ENCODE results near the gene PDHA1.

Gene PDHA1

DNA sequence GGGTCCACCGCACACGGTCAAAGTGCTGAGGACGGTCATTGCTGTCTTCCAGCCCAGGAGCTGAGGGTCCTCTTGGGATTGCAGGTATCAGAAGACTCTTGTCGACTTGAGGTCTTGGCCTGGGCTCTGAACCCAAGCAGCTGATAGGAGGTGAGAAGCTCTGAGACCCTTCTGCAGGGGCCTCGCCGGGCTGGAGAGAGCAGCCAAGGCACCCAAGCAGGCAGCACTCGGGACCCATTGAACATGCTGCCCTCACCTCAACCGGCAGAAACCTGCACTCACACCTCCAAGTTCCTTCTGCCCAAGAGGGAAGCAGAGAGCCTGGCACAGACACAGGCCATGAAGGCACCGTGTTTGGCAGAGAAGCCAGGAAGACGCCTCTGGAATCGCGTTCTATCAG lies 34.1 kb downstream of the PDHA1 start:
- no peak for DNase-seq

DNA sequence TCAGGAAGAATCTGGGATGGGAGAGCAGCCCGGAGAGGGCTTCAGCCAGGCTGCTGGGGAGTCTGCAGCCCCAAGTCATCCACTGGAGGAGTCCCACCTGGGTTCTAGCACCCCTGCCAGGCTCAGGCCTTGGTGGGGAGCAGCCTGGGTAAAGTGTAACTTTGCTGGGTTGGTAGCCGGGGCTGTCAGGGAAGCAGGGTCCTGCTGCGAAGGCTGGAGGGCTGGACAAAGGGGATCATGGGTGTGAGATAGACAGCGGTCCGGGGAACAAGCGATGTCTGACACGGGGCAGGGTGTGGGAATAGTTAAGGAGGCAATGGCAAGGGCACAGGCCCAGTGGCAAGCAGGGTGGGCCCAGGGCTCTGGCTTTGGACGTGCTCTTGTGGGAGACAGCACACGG lies 37.6 kb downstream of the PDHA1 start:
- DNase-seq, result no peak

DNA sequence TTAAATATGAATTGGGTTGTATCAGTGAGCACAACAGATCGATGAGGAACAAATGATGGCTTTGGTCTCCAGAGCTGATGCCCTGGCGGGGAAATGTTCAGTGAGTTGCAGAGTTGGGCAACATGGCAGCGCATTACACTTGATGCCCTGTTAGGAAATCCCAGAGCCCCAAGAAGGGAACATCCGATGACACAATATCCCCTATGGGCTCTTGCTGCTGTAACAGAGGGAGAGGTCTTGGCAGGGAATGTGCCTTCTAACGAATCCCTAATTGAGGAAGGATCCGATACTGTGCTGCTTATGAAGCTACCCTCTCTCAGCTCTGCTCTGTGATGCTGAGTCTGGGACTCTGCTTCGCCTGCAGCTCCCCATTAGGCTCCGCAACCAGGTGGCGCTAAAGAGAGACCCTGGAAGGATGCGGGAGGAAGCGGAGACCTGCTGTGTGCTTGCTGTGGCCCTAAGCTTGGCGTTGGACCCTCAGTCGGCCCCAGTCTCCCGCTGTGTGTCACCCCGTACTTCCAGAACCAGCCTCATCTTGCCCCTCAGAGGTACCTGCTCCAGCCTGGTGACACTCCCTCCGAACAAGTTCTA lies 38.9 kb downstream of the PDHA1 start:
- peak; percentile 54 for DNase-seq

DNA sequence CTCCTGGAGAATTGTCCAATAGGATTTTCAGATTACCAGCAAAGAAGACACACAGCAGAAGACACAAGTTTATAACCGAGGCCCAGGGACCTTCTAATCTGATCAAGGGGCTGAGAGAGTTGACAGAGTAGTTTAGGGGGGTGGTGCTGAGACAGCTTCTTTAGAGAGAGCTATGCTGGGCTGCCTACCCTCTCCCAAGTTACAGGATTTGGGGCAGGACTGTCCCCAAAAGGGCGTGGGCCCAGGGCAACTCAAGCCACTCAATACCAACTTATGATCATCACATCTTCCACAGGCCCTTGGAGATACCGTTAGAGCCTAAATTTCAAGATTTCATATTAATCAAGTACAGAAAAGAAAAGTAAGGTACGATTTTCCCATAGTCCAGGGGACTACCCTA lies 43.0 kb downstream of the PDHA1 start:
- no peak for DNase-seq

DNA sequence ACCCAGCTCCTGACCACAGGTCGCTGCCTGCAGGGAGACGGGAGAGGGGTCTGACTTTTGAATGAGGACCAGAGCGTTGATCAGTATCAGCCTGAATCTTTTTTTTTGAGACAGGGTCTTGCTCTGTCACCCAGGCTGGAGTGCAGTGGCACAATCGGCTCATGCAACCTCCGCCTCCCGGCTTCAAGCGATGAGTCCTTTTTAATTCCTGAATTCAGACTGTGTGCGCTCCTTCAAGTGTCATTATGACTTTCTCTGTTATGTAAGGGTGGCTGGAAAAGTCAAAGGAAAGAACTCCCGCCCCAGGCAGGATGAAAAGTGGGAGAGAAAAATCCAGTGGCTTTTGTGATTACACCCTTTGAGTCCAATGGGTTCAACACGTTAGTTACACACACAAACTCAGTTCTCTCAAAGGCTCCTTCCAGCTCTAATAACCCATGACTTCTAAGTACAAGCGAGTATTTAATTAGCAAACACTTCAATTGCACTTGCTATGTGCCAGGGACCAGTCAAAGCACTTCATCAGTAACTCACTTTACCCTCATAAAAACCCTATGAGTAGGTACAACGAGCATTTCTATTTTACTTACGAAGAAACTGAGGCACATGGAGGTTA lies 44.4 kb downstream of the PDHA1 start:
- DNase-seq, result no peak

GRCh38 chrX:19388741-19389140 lies 45.0 kb downstream of the PDHA1 start:
- DNase-seq, result no peak

DNA sequence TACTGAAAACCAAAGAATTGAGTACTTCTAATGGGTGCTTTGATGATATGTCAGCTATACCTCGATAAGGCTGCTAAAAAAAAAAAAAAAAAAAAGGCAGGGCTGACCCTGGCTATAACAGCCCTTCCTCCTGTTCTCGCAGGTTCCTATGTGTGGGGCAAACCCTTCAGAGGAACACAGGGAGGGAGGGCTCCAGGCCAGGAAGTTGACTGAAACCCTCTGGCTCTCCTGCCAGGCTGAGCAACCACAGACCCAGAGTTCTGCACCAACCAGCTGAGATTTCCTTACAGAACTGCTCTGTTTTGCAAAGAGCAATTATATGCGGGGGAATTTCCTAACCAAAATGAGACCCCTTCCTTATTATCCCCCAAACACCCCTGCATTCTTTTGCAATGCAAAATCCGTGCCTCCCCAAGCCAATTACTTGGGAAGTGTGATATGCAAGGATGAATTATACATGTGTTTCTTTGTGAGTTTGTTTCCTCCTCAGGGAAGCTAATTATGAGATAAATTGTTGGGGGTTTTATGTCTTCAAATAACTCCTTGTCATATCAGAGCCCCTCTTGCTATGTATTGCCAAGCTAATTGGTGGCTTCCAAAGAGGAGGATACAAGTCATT lies 45.6 kb downstream of the PDHA1 start:
- DNase-seq, result no peak

DNA sequence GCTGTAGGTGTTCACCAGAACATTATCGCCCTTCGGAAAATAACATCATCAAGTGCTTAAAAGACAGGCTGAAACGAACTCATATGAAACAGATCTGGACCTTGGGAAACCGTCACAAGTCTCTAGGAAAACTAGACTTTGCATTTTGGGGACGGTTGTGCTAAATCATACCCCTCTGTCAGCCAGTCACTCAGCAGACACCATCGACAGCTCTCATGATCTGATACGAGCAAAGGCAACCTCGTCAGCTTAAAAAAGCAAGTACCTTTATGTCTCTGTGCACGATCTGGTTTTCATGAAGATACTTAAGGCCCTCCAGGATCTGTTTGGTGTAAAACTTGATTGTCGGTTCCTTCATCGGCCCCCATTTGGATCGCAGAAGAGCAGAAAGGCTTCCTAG lies 48.4 kb downstream of the PDHA1 start:
- no peak for DNase-seq

- no peak for DNase-seq
Measured at GRCh38 chrX:19392703-19393102, 49.0 kb downstream of the PDHA1 start.

GRCh38 chrX:19403696-19404095 lies 60.0 kb downstream of the PDHA1 start:
- DNase-seq, result no peak

DNA sequence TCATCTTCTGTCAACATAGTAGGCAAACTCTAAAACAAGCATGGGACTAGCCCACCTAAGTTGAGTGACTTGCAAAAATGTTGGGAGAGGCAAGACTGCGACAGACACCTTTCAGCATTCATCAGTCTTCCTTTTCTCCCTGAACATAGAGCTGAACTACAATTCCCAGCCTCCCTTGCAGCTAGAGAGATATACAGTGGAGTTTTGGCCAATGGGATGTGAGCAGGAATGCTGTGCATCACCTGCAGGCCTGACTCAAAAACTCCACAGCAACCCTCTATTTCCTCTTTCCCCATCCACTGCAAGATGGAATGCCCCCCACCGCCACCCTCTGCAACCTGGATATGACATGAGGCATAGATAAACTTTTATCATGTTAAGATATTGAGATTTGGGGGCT lies 66.5 kb downstream of the PDHA1 start:
- no peak for DNase-seq

Data from activated T-cell treated with anti-CD3 and anti-CD28 coated beads, Interleukin-2, amount 50 U/mL, for 1 hour (primary cell).